Nephron (organoid): ENCODE results near the gene PTGIS.

Source experiments
- H3K27ac Mint-ChIP-seq, 3 experiments: 2 replicates each; pipeline ENCODE4 v1.8.0; 2020; ENCODE audit warnings: mixed read lengths in 3 of 3, mild to moderate bottlenecking in 2 of 3, moderate library complexity in 1 of 3
- H3K27me3 Mint-ChIP-seq: 2 replicates; pipeline ENCODE4 v1.8.0; 2021; ENCODE audit warnings: low read depth, mild to moderate bottlenecking, moderate library complexity, mixed read lengths
- H3K36me3 Mint-ChIP-seq: 2 replicates; pipeline ENCODE4 v1.8.0; 2020; ENCODE audit warnings: low read depth, mixed read lengths
- H3K4me1 Mint-ChIP-seq: 2 replicates; pipeline ENCODE4 v1.8.0; 2020; ENCODE audit warnings: mixed read lengths
- H3K4me3 Mint-ChIP-seq, 3 experiments: 2 replicates each; pipeline ENCODE4 v1.8.0; 2020; ENCODE audit warnings: mild to moderate bottlenecking in 3 of 3, mixed read lengths in 3 of 3, moderate library complexity in 2 of 3
- H3K9me3 Mint-ChIP-seq: 2 replicates; pipeline ENCODE4 v1.8.0; 2020; ENCODE audit warnings: mixed read lengths
- TF ChIP-seq, protein P1 (sequence below), 3 experiments: fragments of 200-600 bp; sonication (generic); IDR thresholded peaks; one replicate each; pipeline ENCODE4 v1.5.0; 2021; ENCODE audit warnings: antibody characterized with exemption in 3 of 3; ENCODE audit not compliant: unreplicated experiment in 3 of 3

The PTGIS gene

DNA sequence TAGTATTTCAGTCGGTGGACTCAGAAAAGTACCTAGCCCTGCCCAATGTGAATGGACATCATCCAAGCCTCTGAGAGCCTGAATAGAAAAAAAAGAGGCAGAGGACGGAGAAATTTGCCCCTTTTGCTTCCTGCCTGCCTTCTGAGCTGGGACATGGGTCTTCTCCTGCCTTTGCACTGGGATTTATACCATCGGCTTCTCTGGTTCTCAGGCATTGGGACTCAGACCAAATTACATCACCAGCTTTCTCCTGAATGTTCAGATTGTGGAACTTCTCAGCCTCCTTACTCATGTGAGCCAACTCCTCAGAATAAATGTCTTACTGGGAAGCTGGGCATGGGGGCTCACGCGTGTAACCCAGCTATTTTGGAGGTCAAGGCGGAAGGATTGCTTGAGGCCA, 105.3 kb downstream of the PTGIS start:
- no peak overlapping the region for H3K27ac Mint-ChIP-seq
- H3K9me3 Mint-ChIP-seq: no peaks in the 10 kb centered on the region
- TF ChIP-seq, protein P1, sequence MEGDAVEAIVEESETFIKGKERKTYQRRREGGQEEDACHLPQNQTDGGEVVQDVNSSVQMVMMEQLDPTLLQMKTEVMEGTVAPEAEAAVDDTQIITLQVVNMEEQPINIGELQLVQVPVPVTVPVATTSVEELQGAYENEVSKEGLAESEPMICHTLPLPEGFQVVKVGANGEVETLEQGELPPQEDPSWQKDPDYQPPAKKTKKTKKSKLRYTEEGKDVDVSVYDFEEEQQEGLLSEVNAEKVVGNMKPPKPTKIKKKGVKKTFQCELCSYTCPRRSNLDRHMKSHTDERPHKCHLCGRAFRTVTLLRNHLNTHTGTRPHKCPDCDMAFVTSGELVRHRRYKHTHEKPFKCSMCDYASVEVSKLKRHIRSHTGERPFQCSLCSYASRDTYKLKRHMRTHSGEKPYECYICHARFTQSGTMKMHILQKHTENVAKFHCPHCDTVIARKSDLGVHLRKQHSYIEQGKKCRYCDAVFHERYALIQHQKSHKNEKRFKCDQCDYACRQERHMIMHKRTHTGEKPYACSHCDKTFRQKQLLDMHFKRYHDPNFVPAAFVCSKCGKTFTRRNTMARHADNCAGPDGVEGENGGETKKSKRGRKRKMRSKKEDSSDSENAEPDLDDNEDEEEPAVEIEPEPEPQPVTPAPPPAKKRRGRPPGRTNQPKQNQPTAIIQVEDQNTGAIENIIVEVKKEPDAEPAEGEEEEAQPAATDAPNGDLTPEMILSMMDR (IDR thresholded peaks at IDR 0.05; ENCODE audit: unreplicated experiment in 3 of 3): no peak
- H3K4me1 Mint-ChIP-seq: no peaks in the 10 kb centered on the region
- H3K36me3 Mint-ChIP-seq: no peaks in the 10 kb centered on the region
- peaks cover 22% of the 10 kb centered on the region for H3K27me3 Mint-ChIP-seq
- no peak overlapping the region for H3K4me3 Mint-ChIP-seq

DNA sequence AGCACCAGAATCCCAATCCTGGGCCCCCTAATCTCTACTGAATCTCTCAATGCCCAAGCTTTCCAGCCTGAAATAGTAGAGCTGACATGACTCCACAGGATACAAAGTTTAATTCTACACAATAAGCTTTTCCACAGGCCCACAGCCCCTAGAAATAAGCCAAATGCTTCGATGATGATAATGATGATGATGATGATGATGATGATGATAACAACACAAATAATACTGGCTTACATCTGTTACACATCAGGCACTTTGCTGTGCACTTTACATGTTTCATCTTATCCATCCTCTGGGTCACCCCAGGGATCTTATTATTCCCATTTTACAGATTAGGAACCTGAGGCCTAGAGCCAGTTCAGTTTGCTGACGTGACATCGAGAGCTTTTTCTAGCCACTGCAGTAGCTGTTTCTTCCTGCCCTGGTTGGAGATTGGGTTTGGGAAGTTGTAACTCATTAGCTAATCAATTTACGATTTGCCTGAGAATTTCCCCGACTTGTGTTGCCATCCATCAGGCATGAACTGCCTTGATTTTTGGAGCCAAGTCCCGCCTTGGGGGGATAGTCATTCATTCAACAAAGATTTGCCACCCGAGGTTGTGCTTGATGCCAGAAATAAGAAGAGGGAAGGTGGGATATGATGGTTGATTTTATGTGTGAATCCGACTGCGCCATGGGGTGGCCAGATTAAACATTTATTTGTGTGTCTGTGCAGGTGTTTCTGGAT, 105.9 kb downstream of the PTGIS start:
- no peaks in the 10 kb centered on the region for H3K4me1 Mint-ChIP-seq
- peaks cover 17% of the 10 kb centered on the region for H3K27me3 Mint-ChIP-seq
- H3K27ac Mint-ChIP-seq: no peak overlapping the region
- no peaks in the 10 kb centered on the region for H3K36me3 Mint-ChIP-seq
- H3K4me3 Mint-ChIP-seq: no peak overlapping the region
- no peaks in the 10 kb centered on the region for H3K9me3 Mint-ChIP-seq
- TF ChIP-seq, protein P1 (IDR thresholded peaks at IDR 0.05; ENCODE audit: unreplicated experiment in 3 of 3): no peak

DNA sequence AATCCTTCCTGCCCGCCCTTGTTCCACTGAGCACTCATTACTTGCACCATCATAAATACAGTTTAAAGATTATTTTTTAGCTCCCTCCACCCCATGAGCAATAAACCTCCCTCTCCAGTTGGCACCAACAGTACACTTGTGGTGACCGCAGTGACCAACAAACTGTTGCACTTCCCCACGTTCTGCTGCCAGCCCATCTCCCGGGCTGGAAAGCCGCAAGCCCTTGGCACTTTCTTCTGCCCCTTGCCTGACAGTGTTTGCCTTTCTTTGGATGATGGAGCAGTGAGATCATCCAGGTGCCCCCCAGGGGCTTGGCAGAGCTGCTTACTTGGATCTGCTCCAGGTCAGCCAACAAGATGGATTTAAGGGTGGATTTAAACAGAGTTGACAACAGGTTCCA, 107.0 kb downstream of the PTGIS start:
- TF ChIP-seq, protein P1 (IDR thresholded peaks at IDR 0.05; ENCODE audit: unreplicated experiment in 3 of 3): no peak
- Mint-ChIP-seq H3K9me3 (no peaks in the 10 kb centered on the region), H3K27me3 (peaks cover 17% of the 10 kb centered on the region), H3K4me3 (no peak overlapping the region), H3K27ac (no peak overlapping the region), H3K36me3 (no peaks in the 10 kb centered on the region), H3K4me1 (no peaks in the 10 kb centered on the region)

DNA sequence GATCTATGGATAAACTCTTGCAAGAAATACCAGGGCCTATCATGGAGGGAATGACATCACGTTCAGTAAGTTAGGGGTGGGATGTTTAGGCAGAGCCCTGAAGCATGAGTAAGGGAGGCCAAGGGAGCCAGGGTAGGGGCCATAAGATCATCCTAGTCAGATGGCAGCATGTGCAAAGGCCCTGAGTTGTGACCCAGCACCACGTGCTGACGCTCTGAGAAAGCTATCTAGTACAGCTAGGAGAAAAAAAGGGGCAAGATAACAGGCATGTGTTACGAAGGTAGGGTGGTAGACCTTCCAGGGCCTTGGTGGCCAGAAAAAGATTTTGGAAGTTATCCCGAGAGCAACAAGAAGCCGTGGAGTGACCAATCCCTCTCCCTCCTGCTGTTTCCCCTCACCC, 107.8 kb downstream of the PTGIS start:
- no peak overlapping the region for H3K27ac Mint-ChIP-seq
- TF ChIP-seq, protein P1 (IDR thresholded peaks at IDR 0.05; ENCODE audit: unreplicated experiment in 3 of 3): no peak
- no peak overlapping the region for H3K4me3 Mint-ChIP-seq
- peaks cover 14% of the 10 kb centered on the region for H3K27me3 Mint-ChIP-seq
- no peaks in the 10 kb centered on the region for H3K4me1 Mint-ChIP-seq
- no peaks in the 10 kb centered on the region for H3K9me3 Mint-ChIP-seq
- no peaks in the 10 kb centered on the region for H3K36me3 Mint-ChIP-seq

DNA sequence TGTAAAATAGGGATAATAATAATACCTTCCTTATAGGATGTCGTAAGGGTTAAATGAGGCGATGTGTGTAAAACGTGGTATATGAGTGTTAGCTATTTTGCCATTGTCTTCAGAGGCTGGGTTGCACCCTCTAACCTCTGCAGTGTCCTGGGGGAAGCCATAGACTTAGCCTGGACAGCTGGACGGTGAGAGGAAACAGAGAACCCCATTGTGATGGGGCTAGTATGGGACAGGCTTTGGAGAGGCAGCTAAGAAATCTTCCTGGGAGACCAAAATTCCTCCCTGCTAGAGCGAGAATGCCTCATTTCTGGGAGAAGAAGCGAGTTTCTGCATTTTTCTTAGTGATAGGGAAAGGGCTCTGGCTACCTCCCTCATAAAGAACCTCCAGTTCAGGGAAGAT, 108.3 kb downstream of the PTGIS start:
- Mint-ChIP-seq H3K4me1 (no peaks in the 10 kb centered on the region), H3K36me3 (no peaks in the 10 kb centered on the region), H3K9me3 (no peaks in the 10 kb centered on the region), H3K27me3 (peaks cover 17% of the 10 kb centered on the region), H3K4me3 (no peak overlapping the region), H3K27ac (no peak overlapping the region)
- TF ChIP-seq, protein P1 (IDR thresholded peaks at IDR 0.05; ENCODE audit: unreplicated experiment in 3 of 3): no peak

DNA sequence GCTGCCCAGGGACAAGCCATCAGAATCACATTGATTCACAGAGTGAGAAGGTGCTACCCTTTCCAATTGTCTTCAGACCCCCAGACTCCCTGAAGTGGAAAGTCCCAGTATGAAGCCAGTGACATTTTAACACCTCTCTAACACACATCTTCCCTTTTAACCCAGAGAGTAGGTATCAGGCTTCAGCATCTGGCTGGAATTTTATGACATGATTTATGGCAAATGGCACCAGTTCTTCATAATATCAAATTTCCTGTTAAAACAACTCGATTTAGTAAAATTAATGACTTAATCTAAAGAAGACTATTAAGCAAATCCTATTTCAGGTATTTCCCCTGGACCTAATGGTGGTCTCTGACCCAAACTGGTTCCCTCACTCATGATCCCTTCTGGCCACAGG, 110.5 kb downstream of the PTGIS start:
- TF ChIP-seq, protein P1 (IDR thresholded peaks at IDR 0.05; ENCODE audit: unreplicated experiment in 3 of 3): no peak
- no peaks in the 10 kb centered on the region for H3K4me1 Mint-ChIP-seq
- no peaks in the 10 kb centered on the region for H3K9me3 Mint-ChIP-seq
- H3K27ac Mint-ChIP-seq: no peak overlapping the region
- H3K4me3 Mint-ChIP-seq: no peak overlapping the region
- H3K36me3 Mint-ChIP-seq: no peaks in the 10 kb centered on the region
- H3K27me3 Mint-ChIP-seq: peaks cover 21% of the 10 kb centered on the region
